ENCODE measurements around the gene TANC1. TPM values are rescaled to one million over a fixed set of nuclear protein-coding genes. Genes with fewer than 3 reads are reported as not detected.

TANC1 gene
- total RNA-seq, 6 experiments from 2014 or later, result 22.4 to 27.7 (median 23.1) TPM

GRCh38 chr2:159145745-159146354 lies 177.4 kb downstream of the TANC1 start:
- peaks cover 2% of the 10 kb centered on the region; the same call in 1 of the 2 replicates for H3K27me3 Mint-ChIP-seq (ENCODE audit: insufficient read depth)
- no peak overlapping the region for H3K27ac Mint-ChIP-seq
- no peaks in the 10 kb centered on the region for H3K9me3 Mint-ChIP-seq
- H3K4me1 Mint-ChIP-seq (ENCODE audit: low read depth), result peaks cover 20% of the 10 kb centered on the region
- peaks cover 13% of the 10 kb centered on the region for H3K36me3 Mint-ChIP-seq (ENCODE audit: low read depth)
- H3K4me3 Mint-ChIP-seq, result no peak overlapping the region
- no peak for DNase-seq
- TF ChIP-seq CTCF (IDR thresholded peaks at IDR 0.05), result no peak

- no peak overlapping the region for H3K4me3 Mint-ChIP-seq
These were observed 178.7 kb downstream of the TANC1 start for GRCh38 chr2:159146996-159147666.

GRCh38 chr2:159147690-159148089 lies 179.2 kb downstream of the TANC1 start:
- Mint-ChIP-seq H3K27ac (no peak overlapping the region), H3K9me3 (no peaks in the 10 kb centered on the region), H3K4me1 (ENCODE audit: low read depth) (peaks cover 6% of the 10 kb centered on the region; the same call in 1 of the 2 replicates), H3K36me3 (ENCODE audit: low read depth) (peaks cover 17% of the 10 kb centered on the region; the same call in 1 of the 2 replicates), H3K27me3 (ENCODE audit: insufficient read depth) (no peaks in the 10 kb centered on the region), H3K4me3 (no peak overlapping the region)
- DNase-seq, result no peak
- TF ChIP-seq CTCF (IDR thresholded peaks at IDR 0.05), result no peak

More at GRCh38 chr2:159146996-159147666, 178.7 kb downstream of the TANC1 start:
- Mint-ChIP-seq H3K4me1 (ENCODE audit: low read depth) (peaks cover 7% of the 10 kb centered on the region), H3K36me3 (ENCODE audit: low read depth) (peaks cover 14% of the 10 kb centered on the region; the same call in 1 of the 2 replicates), H3K27ac (no peak overlapping the region), H3K27me3 (ENCODE audit: insufficient read depth) (no peaks in the 10 kb centered on the region), H3K9me3 (no peaks in the 10 kb centered on the region)
- no peak for TF ChIP-seq CTCF (IDR thresholded peaks at IDR 0.05)
- DNase-seq, result no peak

- no peaks in the 10 kb centered on the region for H3K27me3 Mint-ChIP-seq (ENCODE audit: insufficient read depth)
- H3K9me3 Mint-ChIP-seq, result no peaks in the 10 kb centered on the region
- no peak for DNase-seq
- H3K27ac Mint-ChIP-seq, result no peak overlapping the region
- no peak overlapping the region for H3K4me3 Mint-ChIP-seq
- peaks cover 21% of the 10 kb centered on the region for H3K36me3 Mint-ChIP-seq (ENCODE audit: low read depth)
- H3K4me1 Mint-ChIP-seq (ENCODE audit: low read depth), result peaks cover 17% of the 10 kb centered on the region
- no peak for TF ChIP-seq CTCF (IDR thresholded peaks at IDR 0.05)
These were observed 180.5 kb downstream of the TANC1 start for GRCh38 chr2:159148901-159149300.

- Mint-ChIP-seq H3K27ac (no peak overlapping the region), H3K9me3 (no peaks in the 10 kb centered on the region), H3K4me3 (no peak overlapping the region), H3K36me3 (ENCODE audit: low read depth) (peaks cover 21% of the 10 kb centered on the region), H3K4me1 (ENCODE audit: low read depth) (peaks cover 18% of the 10 kb centered on the region), H3K27me3 (ENCODE audit: insufficient read depth) (no peaks in the 10 kb centered on the region)
- TF ChIP-seq CTCF (IDR thresholded peaks at IDR 0.05), result no peak
- no peak for DNase-seq
These were observed 181.3 kb downstream of the TANC1 start for GRCh38 chr2:159149747-159150146.
